ENCODE data around the gene SLC25A29.

SLC25A29 gene

GRCh38 chr14:100332071-100332639 is 25.9 kb upstream of the SLC25A29 start:
- TF ChIP-seq, protein P1, sequence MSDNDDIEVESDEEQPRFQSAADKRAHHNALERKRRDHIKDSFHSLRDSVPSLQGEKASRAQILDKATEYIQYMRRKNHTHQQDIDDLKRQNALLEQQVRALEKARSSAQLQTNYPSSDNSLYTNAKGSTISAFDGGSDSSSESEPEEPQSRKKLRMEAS (IDR thresholded peaks at IDR 0.05): 0 out of 2 replicates have a peak, but pooled peaks have one; percentile 2
- no peak for TF ChIP-seq REST (IDR thresholded peaks at IDR 0.05; ENCODE audit: low read depth)

DNA sequence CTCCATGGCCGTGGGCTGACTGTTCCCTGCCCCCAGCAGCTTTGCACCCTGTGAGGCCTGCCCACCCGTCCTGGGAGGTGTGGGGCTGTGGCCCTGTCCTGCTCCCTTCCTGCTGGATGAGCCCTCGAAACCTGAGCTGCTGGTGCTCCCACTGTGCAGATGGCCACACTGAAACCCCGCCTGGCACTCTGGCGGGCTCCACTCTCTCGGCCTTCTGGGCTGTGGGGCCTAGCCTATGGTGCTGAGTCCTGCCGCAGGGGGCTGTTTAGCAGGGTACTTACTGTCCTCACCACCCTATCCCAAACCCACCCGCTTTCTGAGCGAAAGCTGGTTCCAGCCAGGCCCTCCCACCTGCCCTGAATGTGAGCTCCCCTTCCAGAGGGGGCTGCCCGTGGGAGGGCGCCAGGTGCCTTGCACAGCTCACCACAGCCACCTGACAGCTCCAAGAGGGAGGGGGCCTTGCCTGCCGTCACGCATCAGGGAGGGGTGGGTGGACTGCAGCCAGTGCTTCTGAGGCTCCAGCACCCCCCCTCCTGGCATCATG is 24.2 kb upstream of the SLC25A29 start:
- TF ChIP-seq YY1 (IDR thresholded peaks at IDR 0.05; ENCODE audit: low read depth) (0 out of 2 replicates have a peak, but pooled peaks have one; percentile 8), RAD21 (IDR thresholded peaks at IDR 0.05; ENCODE audit: low read depth) (no peak)

DNA sequence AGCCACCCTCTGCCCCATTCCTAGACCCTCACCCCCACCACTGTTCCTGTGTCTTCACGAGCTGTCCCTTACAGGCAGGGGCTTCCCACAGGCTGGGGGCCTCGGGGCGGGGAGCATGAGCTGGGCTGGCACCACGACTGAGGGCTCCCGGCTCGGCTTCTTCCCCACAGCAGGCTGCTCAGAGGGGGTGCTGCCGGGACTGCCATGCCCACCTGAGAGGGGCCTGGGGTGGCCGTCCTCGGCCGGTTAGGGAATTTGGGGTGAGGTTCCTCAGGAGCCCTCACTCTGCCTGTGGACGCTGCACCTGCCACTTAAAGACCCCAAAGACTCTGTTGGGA is 23.7 kb upstream of the SLC25A29 start:
- TF ChIP-seq EP300 (IDR thresholded peaks at IDR 0.05; ENCODE audit: borderline replicate concordance) (no peak), USF1 (IDR thresholded peaks at IDR 0.05) (no peak), EGR1 (IDR thresholded peaks at IDR 0.05) (no peak), FOXM1 (IDR thresholded peaks at IDR 0.05; ENCODE audit: borderline replicate concordance, low read depth) (no peak), ZBTB7A (IDR thresholded peaks at IDR 0.05; ENCODE audit: low read depth) (no peak), REST (IDR thresholded peaks at IDR 0.05; ENCODE audit: low read depth) (no peak), RAD21 (IDR thresholded peaks at IDR 0.05; ENCODE audit: low read depth) (no peak)
- TF ChIP-seq, protein P1 (IDR thresholded peaks at IDR 0.05): no peak

DNA sequence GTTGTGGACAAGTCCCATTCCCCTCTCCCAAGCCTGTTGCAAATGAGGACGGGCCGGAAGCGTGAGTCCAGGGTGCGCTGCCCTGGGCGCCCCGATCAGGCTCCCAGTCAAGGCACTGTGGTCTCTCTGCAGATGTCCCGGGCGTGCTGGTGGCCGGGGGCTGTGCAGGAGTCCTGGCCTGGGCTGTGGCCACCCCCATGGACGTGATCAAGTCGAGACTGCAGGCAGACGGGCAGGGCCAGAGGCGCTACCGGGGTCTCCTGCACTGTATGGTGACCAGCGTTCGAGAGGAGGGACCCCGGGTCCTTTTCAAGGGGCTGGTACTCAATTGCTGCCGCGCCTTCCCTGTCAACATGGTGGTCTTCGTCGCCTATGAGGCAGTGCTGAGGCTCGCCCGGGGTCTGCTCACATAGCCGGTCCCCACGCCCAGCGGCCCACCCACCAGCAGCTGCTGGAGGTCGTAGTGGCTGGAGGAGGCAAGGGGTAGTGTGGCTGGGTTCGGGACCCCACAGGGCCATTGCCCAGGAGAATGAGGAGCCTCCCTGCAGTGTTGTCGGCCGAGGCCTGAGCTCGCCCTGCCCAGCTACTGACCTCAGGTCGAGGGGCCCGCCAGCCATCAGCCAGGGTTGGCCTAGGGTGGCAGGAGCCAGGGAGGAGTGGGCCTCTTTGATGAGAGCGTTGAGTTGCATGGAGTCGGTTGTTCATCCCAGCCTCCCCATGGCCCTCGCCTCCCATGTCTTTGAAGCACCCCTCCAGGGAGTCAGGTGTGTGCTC is 23.2 kb upstream of the SLC25A29 start:
- TF ChIP-seq EP300 (IDR thresholded peaks at IDR 0.05; ENCODE audit: borderline replicate concordance) (no peak), TEAD4 (IDR thresholded peaks at IDR 0.05) (no peak), CREB1 (IDR thresholded peaks at IDR 0.05; ENCODE audit: low read depth) (no peak), USF1 (IDR thresholded peaks at IDR 0.05) (no peak), EGR1 (IDR thresholded peaks at IDR 0.05) (no peak), ZBTB7A (IDR thresholded peaks at IDR 0.05; ENCODE audit: low read depth) (no peak), YY1 (IDR thresholded peaks at IDR 0.05; ENCODE audit: low read depth) (no peak), CEBPB (IDR thresholded peaks at IDR 0.05) (no peak), RAD21 (IDR thresholded peaks at IDR 0.05; ENCODE audit: low read depth) (no peak), TCF12 (IDR thresholded peaks at IDR 0.05; ENCODE audit: low read depth) (no peak), REST (IDR thresholded peaks at IDR 0.05; ENCODE audit: low read depth) (no peak), TAF1 (IDR thresholded peaks at IDR 0.05; ENCODE audit: low read depth) (no peak), NFIC (IDR thresholded peaks at IDR 0.05) (no peak), FOXM1 (IDR thresholded peaks at IDR 0.05; ENCODE audit: borderline replicate concordance, low read depth) (no peak)
- TF ChIP-seq, protein P1 (IDR thresholded peaks at IDR 0.05): no peak

All from Ishikawa (cell line).